ENCODE results near the gene AHSP. TPM values are rescaled to one million over a fixed set of nuclear protein-coding genes. Genes with fewer than 3 reads are reported as not detected.
"Not testable (repeated sequence)": the region's sequence is repeated elsewhere in the genome, so short reads cannot be mapped to it uniquely, and the experiment has no call there.

AHSP gene
- not detected for polyA plus RNA-seq (2013, experiment 1 of 2; ENCODE audit: insufficient read length)
- 0.17 TPM for polyA plus RNA-seq (2013, experiment 2 of 2; ENCODE audit: insufficient read length)

- DNase-seq: no peak
Observed at GRCh38 chr16:31527734-31528274, at the start of gene AHSP. Gene AHSP, plus strand, starts transcription at chr16:31527900. Its CDS starts 240 bp downstream, at chr16:31528140.

GRCh38 chr16:31478956-31479355, 48.7 kb upstream of the AHSP start:
- DNase-seq: no peak

- no peak for DNase-seq
Observed at GRCh38 chr16:31479751-31480150, 47.9 kb upstream of the AHSP start.

- no peak for DNase-seq
Observed at GRCh38 chr16:31480851-31481536, 46.7 kb upstream of the AHSP start.

- no peak for DNase-seq
Observed at GRCh38 chr16:31483081-31483480, 44.6 kb upstream of the AHSP start, which contains the start of gene SLC5A2. Gene SLC5A2, plus strand, starts transcription at chr16:31483123. Its CDS starts 14 bp downstream, at chr16:31483137.

- not testable (repeated sequence) for DNase-seq
Observed at GRCh38 chr16:31484048-31484447, 43.7 kb upstream of the AHSP start.

GRCh38 chr16:31484491-31485171, 43.1 kb upstream of the AHSP start:
- DNase-seq: no peak

GRCh38 chr16:31485571-31485970, 42.1 kb upstream of the AHSP start:
- DNase-seq: no peak

- DNase-seq: no peak
Observed at GRCh38 chr16:31486045-31486444, 41.7 kb upstream of the AHSP start.

- no peak for DNase-seq
Observed at GRCh38 chr16:31487071-31487719, 40.5 kb upstream of the AHSP start.

- no peak for DNase-seq
Observed at GRCh38 chr16:31487720-31488467, 39.8 kb upstream of the AHSP start.

GRCh38 chr16:31488468-31489297, 39.0 kb upstream of the AHSP start:
- no peak for DNase-seq

GRCh38 chr16:31489298-31489564, 38.5 kb upstream of the AHSP start:
- DNase-seq: no peak

GRCh38 chr16:31489616-31490584, 37.8 kb upstream of the AHSP start:
- DNase-seq: no peak

- DNase-seq: no peak
Observed at GRCh38 chr16:31491778-31492418, 35.8 kb upstream of the AHSP start.

- no peak for DNase-seq
Observed at GRCh38 chr16:31493506-31494125, 34.1 kb upstream of the AHSP start.

- DNase-seq: no peak
Observed at GRCh38 chr16:31496670-31497069, 31.0 kb upstream of the AHSP start.

GRCh38 chr16:31498493-31498892, 29.2 kb upstream of the AHSP start:
- DNase-seq: no peak

- DNase-seq: no peak
Observed at GRCh38 chr16:31499928-31500327, 27.8 kb upstream of the AHSP start.
